CD4-positive, CD25-positive, alpha-beta regulatory T cell (primary cell): Measurements from ENCODE around the gene SH2B2. TPM values are rescaled to one million over a fixed set of nuclear protein-coding genes. Genes with fewer than 3 reads are reported as not detected.

Experiments used
- ATAC-seq, 2 donors: fragments of 150-1000 bp; cut with Tn5 transposase; one replicate each; pipeline ENCODE4 v1.10.0; 2021; ENCODE audit warnings: low read depth in 2 of 2, moderate number of reproducible peaks in 2 of 2, moderate library complexity in 1 of 2
- DNase-seq, 3 donors: peaks; one replicate each; pipeline versions ENCODE4 v3.0.0 to v3.0.0-alpha.2; 2012 to 2022; ENCODE audit warnings: mixed read lengths in 1 of 3
- H3K27ac ChIP-seq: one replicate; pipeline ENCODE4 v1.7.0; 2013; ENCODE audit warnings: mild to moderate bottlenecking, low read length; ENCODE audit not compliant: insufficient read depth, poor library complexity, severe bottlenecking
- H3K27me3 ChIP-seq: one replicate; pipeline ENCODE4 v1.7.0; 2013; ENCODE audit warnings: low read length; ENCODE audit not compliant: control insufficient read depth, insufficient read depth
- H3K36me3 ChIP-seq: one replicate; pipeline ENCODE4 v1.7.0; 2013; ENCODE audit warnings: mild to moderate bottlenecking, low read length, moderate library complexity; ENCODE audit not compliant: control insufficient read depth, insufficient read depth
- H3K4me1 ChIP-seq: 2 replicates; pipeline ENCODE4 v1.7.0; 2013; ENCODE audit warnings: mild to moderate bottlenecking, low read length; ENCODE audit not compliant: insufficient read depth, control insufficient read depth, poor library complexity, severe bottlenecking
- H3K4me3 ChIP-seq: one replicate; pipeline ENCODE4 v1.7.0; 2013; ENCODE audit warnings: low read depth, mild to moderate bottlenecking, low read length, moderate library complexity
- H3K9me3 ChIP-seq, 2 experiments: 1 replicate in 1 of 2; 2 replicates in 1 of 2; pipeline ENCODE4 v1.7.0; 2013; ENCODE audit warnings: low read length in 2 of 2, mild to moderate bottlenecking in 1 of 2, moderate library complexity in 1 of 2; ENCODE audit not compliant: control insufficient read depth in 2 of 2
- H3K27ac Mint-ChIP-seq, 3 donors: one replicate each; pipeline ENCODE4 v1.8.0; 2020 to 2022; ENCODE audit warnings: mild to moderate bottlenecking in 3 of 3, mixed read lengths in 3 of 3, moderate library complexity in 2 of 3
- H3K27me3 Mint-ChIP-seq: one replicate; pipeline ENCODE4 v1.8.0; 2022; ENCODE audit warnings: mild to moderate bottlenecking, mixed read lengths
- H3K36me3 Mint-ChIP-seq: one replicate; pipeline ENCODE4 v1.8.0; 2020; ENCODE audit warnings: mixed read lengths
- H3K4me1 Mint-ChIP-seq, 4 donors: one replicate each; pipeline ENCODE4 v1.8.0; 2020 to 2022; ENCODE audit warnings: mixed read lengths in 4 of 4, mild to moderate bottlenecking in 1 of 4
- H3K4me3 Mint-ChIP-seq, 4 donors: one replicate each; pipeline ENCODE4 v1.8.0; 2020 to 2022; ENCODE audit warnings: mild to moderate bottlenecking in 4 of 4, mixed read lengths in 4 of 4, moderate library complexity in 3 of 4
- H3K9me3 Mint-ChIP-seq, 7 donors: one replicate each; pipeline ENCODE4 v1.8.0; 2020 to 2022; ENCODE audit warnings: mixed read lengths in 7 of 7, mild to moderate bottlenecking in 3 of 7, moderate library complexity in 2 of 7
- polyA plus RNA-seq, 4 donors: library from polyadenylated mRNA; unstranded; fragments of 300-500 nt; fragmentation: Illumina TruSeq; gene quantifications; one replicate each; pipeline ENCODE4 v1.2.3, GENCODE V29; 2021
- total RNA-seq: library from RNA; stranded (reverse); gene quantifications from one replicate; pipeline ENCODE4 v1.2.3, GENCODE V29; 2022

Gene SH2B2
- total and polyA plus RNA-seq, 5 donors from 2014 or later: 0.24 to 0.94 (median 0.70) TPM

DNA sequence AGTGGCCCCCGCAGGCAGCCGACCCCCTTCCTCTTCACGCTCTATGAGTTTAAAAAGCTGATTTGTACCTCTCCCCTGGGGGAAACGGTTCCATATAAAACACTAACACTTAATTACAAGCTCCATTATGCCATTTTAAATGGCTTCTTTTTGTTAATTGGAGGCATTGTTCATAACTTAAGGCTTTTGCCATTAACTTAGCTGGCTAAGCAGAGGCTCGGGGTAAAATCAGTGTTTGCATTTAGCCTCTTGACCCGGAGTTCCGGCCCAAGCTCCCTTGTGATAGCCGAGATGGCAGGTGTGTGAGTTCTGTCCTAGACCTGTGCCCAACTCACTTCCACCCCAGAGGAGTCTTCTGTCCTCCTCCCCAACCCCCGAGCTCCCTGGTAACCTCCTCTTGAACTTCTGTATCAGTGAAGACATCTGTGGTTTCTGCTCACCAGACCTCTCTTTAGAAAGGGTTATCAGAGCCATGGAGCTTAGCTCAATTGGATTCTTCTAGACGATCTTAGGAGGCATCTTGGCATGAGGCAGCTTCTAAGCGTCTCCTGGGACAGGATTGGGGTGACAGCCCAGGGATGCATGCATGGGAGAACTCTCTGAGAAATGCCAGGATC lies 34.2 kb upstream of the SH2B2 start:
- Mint-ChIP-seq H3K4me1 (peaks cover 0 to 1% (median 0%) of the 10 kb centered on the region in 4 donors), H3K27ac (peak overlapping the region in 1 of 3 donors; percentile 25), H3K36me3 (peaks cover 18% of the 10 kb centered on the region)

DNA sequence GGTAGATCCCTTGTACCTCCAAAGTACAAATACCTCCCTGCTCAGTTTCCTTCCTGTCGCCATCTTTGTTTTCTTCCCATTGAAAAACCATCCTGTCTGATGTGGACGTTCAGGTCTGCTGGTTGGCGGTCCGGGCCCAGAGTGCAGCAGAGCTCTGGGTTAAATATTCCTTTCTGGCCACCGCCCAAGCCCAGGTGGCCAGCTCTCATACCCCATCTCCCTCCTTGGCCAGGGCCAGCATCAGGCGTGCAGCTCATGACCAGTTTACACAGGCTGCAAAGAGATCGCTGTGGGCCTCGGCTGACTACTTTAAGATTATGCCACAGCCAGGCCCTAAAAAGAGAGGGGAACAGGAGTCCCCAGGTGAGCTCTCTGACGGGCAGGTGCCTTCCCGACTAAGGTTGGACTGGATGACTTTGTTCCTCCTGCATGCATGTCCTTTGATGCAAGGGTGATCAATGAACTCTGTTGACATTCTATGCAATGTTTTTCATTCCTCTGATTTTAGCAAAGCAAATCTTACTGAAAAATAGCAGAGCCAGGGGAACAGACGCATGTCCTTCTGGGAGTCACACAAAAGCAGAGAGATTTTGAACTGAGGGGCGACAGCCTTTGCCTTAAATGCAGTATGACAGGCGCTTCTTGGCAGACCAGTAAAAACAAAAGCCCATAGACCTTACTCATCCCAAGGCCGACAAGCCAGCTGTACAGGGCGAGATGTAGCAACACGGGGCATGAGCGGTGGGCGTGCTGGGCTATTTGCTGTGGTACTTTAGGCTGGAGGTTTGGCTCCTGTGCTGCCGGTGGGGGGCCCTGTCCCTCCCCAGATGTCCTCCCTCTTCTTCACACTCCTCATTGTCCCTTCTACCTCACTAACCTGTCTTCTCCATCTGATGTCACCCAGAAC lies 33.3 kb upstream of the SH2B2 start:
- H3K36me3 ChIP-seq: no peaks in the 10 kb centered on the region
- no peaks in the 10 kb centered on the region for H3K27me3 Mint-ChIP-seq
- no peak overlapping the region for H3K4me3 Mint-ChIP-seq
- H3K9me3 Mint-ChIP-seq: no peaks in the 10 kb centered on the region
- H3K27ac ChIP-seq: no peak overlapping the region
- H3K27me3 ChIP-seq: no peaks in the 10 kb centered on the region
- peaks cover 17% of the 10 kb centered on the region for H3K36me3 Mint-ChIP-seq
- no peak for DNase-seq
- H3K27ac Mint-ChIP-seq: no peak overlapping the region
- peaks cover 0 to 1% (median 0%) of the 10 kb centered on the region in 4 donors for H3K4me1 Mint-ChIP-seq
- no peak overlapping the region for H3K4me3 ChIP-seq
- H3K9me3 ChIP-seq: no peaks in the 10 kb centered on the region
- no peak for ATAC-seq
- no peaks in the 10 kb centered on the region for H3K4me1 ChIP-seq

More for the DNA sequence above, 34.2 kb upstream of the SH2B2 start:
- no peaks in the 10 kb centered on the region for H3K9me3 ChIP-seq
- no peak overlapping the region for H3K4me3 Mint-ChIP-seq
- no peaks in the 10 kb centered on the region for H3K4me1 ChIP-seq
- no peaks in the 10 kb centered on the region for H3K27me3 Mint-ChIP-seq
- no peak for DNase-seq
- H3K27ac ChIP-seq: no peak overlapping the region
- no peaks in the 10 kb centered on the region for H3K9me3 Mint-ChIP-seq
- no peaks in the 10 kb centered on the region for H3K27me3 ChIP-seq
- no peak for ATAC-seq
- H3K4me3 ChIP-seq: no peak overlapping the region
- H3K36me3 ChIP-seq: no peaks in the 10 kb centered on the region

DNA sequence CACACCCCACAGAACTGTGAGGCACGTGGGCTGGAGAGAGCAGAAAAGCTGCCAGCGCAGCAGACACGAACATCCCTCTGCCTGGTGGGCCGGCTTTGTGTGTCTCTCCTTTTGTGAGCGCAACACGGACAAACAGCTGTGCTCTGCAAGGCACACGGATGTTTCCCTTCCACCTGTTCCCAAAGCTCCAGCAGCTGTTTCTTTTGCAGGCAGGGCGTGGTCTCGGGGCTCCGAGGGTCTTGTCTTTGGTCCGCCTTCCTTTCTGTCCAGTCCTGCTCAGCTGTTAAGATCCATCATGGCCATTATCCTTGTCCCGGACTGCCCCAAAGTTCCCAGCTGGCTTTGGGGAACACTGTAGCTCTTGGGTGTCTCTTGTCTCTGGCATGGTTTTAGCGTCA lies 32.7 kb upstream of the SH2B2 start:
- H3K27ac Mint-ChIP-seq: no peak overlapping the region
- no peaks in the 10 kb centered on the region for H3K27me3 ChIP-seq
- no peak overlapping the region for H3K4me3 ChIP-seq
- ATAC-seq: no peak
- no peaks in the 10 kb centered on the region for H3K9me3 ChIP-seq
- peaks cover 17% of the 10 kb centered on the region for H3K36me3 Mint-ChIP-seq
- H3K4me3 Mint-ChIP-seq: no peak overlapping the region
- H3K4me1 ChIP-seq: no peaks in the 10 kb centered on the region
- no peaks in the 10 kb centered on the region for H3K27me3 Mint-ChIP-seq
- peaks cover 0 to 1% (median 0%) of the 10 kb centered on the region in 4 donors for H3K4me1 Mint-ChIP-seq
- DNase-seq: no peak
- no peak overlapping the region for H3K27ac ChIP-seq
- no peaks in the 10 kb centered on the region for H3K36me3 ChIP-seq
- no peaks in the 10 kb centered on the region for H3K9me3 Mint-ChIP-seq

DNA sequence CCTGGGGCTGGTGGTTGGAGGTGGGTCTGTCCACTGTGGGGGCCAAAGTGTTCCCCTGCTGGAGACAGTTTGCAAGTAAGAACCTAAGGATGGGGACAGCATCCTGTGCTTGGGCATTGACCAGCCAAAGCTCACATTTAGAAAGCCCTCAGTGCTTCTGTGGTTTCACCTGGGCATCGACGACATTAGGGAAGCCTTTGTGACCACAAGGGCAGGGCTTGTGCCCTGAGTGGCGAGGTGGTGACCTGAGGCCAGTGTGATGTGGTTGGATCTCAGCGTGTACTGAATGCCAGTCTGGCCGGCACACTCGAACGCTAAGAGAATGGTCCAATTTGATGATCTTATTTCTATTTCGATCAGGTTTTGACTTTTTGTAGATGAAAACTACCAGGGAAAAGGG lies 32.1 kb upstream of the SH2B2 start:
- Histone ChIP-seq H3K9me3 (no peaks in the 10 kb centered on the region), H3K27me3 (no peaks in the 10 kb centered on the region), H3K27ac (no peak overlapping the region), H3K4me1 (no peaks in the 10 kb centered on the region), H3K36me3 (no peaks in the 10 kb centered on the region), H3K4me3 (no peak overlapping the region)
- ATAC-seq (no peak), DNase-seq (no peak)
- no peak overlapping the region for H3K27ac Mint-ChIP-seq
- no peaks in the 10 kb centered on the region for H3K9me3 Mint-ChIP-seq
- no peak overlapping the region for H3K4me3 Mint-ChIP-seq
- H3K27me3 Mint-ChIP-seq: no peaks in the 10 kb centered on the region
- peaks cover 15% of the 10 kb centered on the region for H3K36me3 Mint-ChIP-seq
- peaks cover 0 to 1% (median 0%) of the 10 kb centered on the region in 4 donors for H3K4me1 Mint-ChIP-seq

DNA sequence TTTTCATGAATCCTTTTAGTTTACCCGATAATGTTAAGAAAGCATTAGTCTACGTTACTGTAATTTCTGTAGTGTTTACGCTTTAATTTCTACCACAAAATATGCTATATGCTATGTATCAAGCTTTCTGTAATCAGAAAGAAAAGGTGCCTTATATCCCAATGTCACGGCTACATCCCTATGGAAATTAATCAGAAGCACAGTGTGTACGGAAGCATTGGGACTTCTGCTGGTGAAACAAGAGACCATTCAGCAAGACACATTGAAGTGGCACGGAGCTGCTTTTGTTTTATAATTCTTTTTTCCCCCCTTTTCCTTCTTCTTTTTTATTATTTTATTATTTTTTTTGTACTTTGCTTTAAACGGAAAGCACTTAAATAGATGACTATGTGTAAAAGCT lies 31.2 kb upstream of the SH2B2 start:
- no peaks in the 10 kb centered on the region for H3K9me3 ChIP-seq

DNA sequence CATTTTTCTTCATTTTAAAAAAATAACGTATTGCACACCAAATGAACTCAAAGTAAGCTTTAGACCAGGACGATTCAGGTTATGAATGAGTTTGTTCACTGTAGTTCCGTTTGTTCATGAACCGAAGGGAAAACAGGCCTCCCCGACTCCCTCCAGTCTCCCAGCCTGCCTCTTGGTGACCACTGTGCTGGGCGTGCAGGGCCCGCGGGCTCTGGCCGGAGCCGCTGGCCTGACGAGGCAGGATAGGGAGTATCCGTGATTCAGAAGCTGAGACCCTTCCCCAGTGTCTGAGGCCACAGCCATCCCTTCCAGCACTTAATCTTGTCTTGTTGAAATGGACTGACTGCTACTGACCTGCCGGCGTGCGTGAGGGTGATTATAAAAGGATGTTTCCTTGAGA lies 30.8 kb upstream of the SH2B2 start:
- Histone ChIP-seq H3K27ac (no peak overlapping the region), H3K9me3 (no peaks in the 10 kb centered on the region), H3K4me3 (no peak overlapping the region), H3K4me1 (no peaks in the 10 kb centered on the region), H3K36me3 (no peaks in the 10 kb centered on the region), H3K27me3 (no peaks in the 10 kb centered on the region)
- H3K4me1 Mint-ChIP-seq: peaks cover 0 to 1% (median 0%) of the 10 kb centered on the region in 4 donors
- H3K4me3 Mint-ChIP-seq: no peak overlapping the region
- no peak overlapping the region for H3K27ac Mint-ChIP-seq
- no peaks in the 10 kb centered on the region for H3K27me3 Mint-ChIP-seq
- DNase-seq: no peak
- no peak for ATAC-seq
- no peaks in the 10 kb centered on the region for H3K9me3 Mint-ChIP-seq
- peaks cover 11% of the 10 kb centered on the region for H3K36me3 Mint-ChIP-seq

More for the DNA sequence above, 31.2 kb upstream of the SH2B2 start:
- Histone ChIP-seq H3K27ac (no peak overlapping the region), H3K27me3 (no peaks in the 10 kb centered on the region), H3K36me3 (no peaks in the 10 kb centered on the region), H3K4me1 (no peaks in the 10 kb centered on the region), H3K4me3 (no peak overlapping the region)
- H3K4me3 Mint-ChIP-seq: no peak overlapping the region
- H3K9me3 Mint-ChIP-seq: no peaks in the 10 kb centered on the region
- ATAC-seq (no peak), DNase-seq (no peak)
- H3K27ac Mint-ChIP-seq: no peak overlapping the region
- peaks cover 0 to 1% (median 0%) of the 10 kb centered on the region in 4 donors for H3K4me1 Mint-ChIP-seq
- peaks cover 12% of the 10 kb centered on the region for H3K36me3 Mint-ChIP-seq
- H3K27me3 Mint-ChIP-seq: no peaks in the 10 kb centered on the region

DNA sequence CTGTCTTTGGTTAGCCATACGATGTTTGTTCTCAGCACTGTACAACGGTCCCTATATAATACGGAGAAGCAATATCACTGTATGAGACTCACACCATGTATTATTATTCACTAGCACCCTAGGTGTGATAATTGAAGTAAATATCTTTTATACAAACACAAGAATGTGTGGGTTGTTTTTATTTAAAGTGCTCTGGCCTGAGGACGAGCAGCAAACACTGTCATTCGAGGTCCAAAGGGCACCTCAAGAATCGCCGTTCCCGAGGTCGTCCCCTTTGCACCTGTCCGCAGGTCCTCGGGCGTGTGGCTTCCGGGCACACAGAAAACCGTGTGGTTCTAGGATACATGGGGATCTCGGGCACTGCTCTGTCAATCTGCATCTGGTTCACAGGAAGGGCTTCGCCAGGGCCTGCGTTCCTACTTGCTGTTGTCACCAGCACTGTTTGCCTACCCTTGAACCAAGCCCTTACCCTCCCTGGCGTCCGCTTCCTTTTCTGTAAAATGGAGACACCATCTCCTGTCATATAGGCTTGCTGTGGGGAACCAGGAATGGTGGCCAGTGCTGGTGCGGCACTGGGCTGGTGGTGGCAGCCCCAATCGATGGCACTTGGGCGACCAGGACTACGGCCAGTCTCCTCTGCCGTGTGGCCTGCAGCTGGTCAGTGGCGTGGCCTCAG lies 28.5 kb upstream of the SH2B2 start:
- no peaks in the 10 kb centered on the region for H3K4me1 ChIP-seq
- H3K4me3 Mint-ChIP-seq: peak overlapping the region in 1 of 4 donors; percentile 38
- H3K27me3 Mint-ChIP-seq: no peaks in the 10 kb centered on the region
- H3K9me3 Mint-ChIP-seq: no peaks in the 10 kb centered on the region
- H3K9me3 ChIP-seq: no peaks in the 10 kb centered on the region
- no peak overlapping the region for H3K4me3 ChIP-seq
- no peak for DNase-seq
- peaks cover 0 to 1% (median 0%) of the 10 kb centered on the region in 4 donors for H3K4me1 Mint-ChIP-seq
- no peaks in the 10 kb centered on the region for H3K36me3 ChIP-seq
- no peak for ATAC-seq
- no peak overlapping the region for H3K27ac Mint-ChIP-seq
- no peak overlapping the region for H3K27ac ChIP-seq
- H3K27me3 ChIP-seq: no peaks in the 10 kb centered on the region
- H3K36me3 Mint-ChIP-seq: peaks cover 8% of the 10 kb centered on the region
